LNCAP (cell line): ENCODE data around the gene RCAN1.

Experiments used
- TF ChIP-seq, protein P1 (sequence below): fragments of 450-650 bp; IDR thresholded peaks from 2 replicates; pipeline ENCODE4 v1.5.1; 2017; ENCODE audit warnings: mild to moderate bottlenecking

RCAN1 gene

DNA sequence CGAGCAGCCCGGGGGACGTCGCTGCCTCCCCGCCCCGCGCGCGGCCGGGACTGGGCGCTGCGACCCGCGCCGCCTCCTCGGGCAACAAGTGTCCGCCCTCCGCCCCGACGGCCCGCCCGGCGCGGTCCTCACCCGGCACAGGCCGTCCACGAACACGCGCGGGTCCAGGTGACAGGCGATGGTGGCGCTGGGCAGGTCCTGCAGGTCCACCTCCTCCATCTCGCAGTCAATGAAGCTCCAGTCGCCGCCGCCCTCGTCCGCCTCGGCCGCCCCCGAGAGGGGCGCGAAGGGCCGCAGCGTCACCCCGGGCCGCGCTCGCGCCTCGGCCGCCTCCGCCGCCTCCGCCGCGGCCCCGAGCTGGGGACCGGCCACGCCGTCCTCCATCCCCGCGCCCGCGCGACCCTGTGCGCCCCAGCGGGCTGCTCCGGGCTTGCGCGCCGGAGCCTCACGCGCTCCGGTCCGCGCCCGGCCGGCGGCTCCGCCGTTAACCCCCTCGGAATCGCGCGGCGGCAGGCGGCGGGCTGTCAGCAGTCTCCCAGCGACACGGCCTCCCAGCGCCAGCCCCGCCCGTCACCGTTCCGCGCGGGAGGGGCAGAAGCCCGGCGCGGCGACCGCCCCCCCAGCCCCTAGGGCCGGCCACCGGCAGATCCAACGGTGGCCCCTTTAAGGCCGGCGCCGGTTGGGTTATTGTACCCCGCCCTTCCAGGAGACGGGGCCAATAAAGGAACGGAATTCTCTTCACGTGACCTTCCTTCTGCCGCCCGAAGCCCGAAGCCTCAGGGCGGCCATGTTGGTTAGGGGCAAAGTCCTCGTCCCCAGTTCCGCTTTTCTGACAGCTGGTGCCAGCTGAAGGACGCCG, at the start of gene RCAN1:
TSS of gene RCAN1 (minus strand) at position 486 of the 859 bp plus-strand sequence. CDS start at position 384, 102 bp downstream.
- TF ChIP-seq, protein P1, sequence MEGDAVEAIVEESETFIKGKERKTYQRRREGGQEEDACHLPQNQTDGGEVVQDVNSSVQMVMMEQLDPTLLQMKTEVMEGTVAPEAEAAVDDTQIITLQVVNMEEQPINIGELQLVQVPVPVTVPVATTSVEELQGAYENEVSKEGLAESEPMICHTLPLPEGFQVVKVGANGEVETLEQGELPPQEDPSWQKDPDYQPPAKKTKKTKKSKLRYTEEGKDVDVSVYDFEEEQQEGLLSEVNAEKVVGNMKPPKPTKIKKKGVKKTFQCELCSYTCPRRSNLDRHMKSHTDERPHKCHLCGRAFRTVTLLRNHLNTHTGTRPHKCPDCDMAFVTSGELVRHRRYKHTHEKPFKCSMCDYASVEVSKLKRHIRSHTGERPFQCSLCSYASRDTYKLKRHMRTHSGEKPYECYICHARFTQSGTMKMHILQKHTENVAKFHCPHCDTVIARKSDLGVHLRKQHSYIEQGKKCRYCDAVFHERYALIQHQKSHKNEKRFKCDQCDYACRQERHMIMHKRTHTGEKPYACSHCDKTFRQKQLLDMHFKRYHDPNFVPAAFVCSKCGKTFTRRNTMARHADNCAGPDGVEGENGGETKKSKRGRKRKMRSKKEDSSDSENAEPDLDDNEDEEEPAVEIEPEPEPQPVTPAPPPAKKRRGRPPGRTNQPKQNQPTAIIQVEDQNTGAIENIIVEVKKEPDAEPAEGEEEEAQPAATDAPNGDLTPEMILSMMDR = no peak

GRCh38 chr21:34661848-34662247, 46.9 kb upstream of the RCAN1 start:
- TF ChIP-seq, protein P1 = no peak

DNA sequence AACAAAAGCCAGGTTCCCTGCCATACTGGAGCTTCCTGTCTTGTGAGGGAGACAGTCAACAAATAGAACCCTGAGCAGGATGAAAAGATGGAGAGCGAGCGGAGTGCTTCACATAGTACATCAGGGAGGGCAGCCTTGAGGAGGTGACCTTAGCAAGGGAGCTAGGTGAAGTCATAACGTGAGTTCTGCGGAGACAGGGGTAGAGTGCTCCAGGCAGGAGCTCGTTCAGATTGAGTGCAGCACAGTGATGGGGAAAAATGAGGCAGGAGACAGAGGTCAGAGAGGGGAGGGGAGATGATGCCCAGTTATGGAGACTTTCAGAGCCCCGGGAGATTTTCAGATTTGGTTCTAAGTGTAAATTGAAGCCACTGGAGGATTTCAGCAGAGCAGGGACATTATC, 38.6 kb upstream of the RCAN1 start:
- TF ChIP-seq, protein P1 = no peak

DNA sequence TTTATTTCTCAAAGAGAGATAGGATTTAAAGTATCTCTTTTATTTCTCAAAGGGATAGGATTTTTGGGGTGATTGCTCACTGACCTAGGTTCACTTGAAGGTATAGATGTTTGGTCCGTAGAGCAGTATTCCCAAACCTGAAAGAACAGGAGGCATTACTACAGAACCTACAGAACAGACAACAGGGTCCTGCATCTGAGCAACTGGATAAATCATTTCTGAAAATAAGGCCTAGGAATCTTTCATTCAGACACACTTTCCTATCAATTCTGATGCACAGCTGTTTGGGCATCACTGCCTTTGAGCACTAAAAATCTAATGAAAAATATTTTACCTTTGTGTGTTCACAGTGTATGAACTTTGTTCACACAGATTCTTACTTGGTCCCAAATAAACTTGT, 36.7 kb upstream of the RCAN1 start:
- TF ChIP-seq, protein P1 = no peak

DNA sequence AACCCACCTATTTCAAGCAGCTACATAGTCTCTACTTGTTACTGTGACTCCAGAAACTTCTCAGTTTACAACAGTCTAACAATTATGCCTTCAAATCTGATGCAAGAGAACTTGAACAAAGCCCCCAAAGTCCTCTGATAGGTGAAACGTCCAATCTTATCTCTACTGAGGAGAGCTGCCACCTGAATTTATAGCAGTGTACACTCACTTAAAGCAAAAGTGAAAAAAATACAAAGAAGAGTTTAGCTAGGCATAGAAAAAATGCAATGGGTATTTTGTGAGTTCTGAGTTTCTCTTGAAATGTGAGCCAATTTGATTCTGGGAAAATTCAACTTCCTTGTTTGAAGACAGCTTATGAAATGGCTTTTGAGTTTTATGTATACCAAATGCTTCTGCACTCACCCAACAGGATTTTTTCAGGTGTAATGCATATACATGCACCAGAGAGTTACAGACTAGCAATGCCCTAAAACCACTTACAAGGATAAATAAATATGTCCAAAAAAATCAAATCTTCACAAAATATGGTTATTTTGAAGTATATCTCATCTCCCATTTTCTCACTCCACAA, 36.0 kb upstream of the RCAN1 start:
- TF ChIP-seq, protein P1 = no peak

- TF ChIP-seq, protein P1 = no peak
These were observed 34.5 kb upstream of the RCAN1 start for GRCh38 chr21:34649400-34649799.

DNA sequence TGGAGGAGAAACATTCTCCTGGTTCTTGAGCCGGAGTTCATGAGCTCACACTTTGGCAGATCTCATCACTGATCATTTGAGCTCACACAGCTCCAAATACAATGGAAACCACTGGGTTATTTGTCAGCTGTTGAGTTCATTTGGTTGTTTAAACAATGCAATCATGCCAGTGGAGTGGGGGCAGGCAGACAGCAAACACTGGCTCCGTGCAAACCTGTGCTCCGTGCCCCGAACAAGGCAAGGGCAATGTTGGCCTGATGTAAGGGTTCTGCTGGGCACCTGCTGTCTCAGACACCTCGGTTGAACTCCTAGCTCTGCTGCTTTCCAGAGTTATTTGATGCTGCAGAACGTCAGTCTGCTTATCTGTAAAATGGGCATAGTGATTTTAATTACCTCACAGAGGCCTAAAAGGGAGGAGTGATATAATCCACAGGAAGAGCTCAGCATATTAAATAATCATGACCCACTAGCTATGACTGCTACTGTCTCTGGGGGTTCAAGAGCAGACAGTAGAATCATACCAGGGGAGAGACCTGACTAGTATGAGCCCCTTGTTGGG, 33.9 kb upstream of the RCAN1 start:
- TF ChIP-seq, protein P1 = no peak
